ENCODE measurements around the gene SRA1. TPM values are rescaled to one million over a fixed set of nuclear protein-coding genes. Genes with fewer than 3 reads are reported as not detected.

Gene SRA1
- total RNA-seq, 1 experiment from 2014 or later, result 37.8 TPM

DNA sequence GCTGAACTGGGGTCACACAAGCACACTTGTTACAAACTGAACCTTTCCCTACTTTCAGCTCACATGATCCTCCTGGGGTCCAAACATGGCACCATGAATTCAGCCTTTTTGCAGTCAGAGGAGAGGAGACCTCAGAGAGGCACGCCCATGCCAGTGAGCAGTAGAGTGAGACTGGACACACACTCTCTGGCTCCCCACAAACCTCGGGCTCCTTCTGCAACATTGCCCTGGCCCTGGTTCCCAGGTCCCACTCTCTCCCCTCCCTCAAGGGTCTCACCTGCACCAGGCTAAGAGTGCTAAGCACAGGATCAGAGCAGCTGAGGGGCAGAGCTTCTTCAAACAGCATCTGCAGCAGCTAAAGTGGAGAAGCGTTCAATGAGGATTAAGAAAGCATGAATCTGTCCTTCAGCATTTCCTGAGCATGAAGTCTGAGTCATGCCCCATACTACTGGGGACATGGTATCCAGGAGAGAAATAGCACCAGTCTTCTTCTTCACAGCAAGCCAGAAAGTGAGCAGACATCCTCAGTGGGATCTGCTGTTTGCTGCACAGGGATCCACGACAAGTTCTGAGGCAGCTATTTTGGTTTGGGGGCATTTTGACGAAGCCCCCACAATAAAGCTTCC, 34.6 kb upstream of the SRA1 start:
- no peak overlapping the region for H3K27ac Mint-ChIP-seq
- H3K36me3 Mint-ChIP-seq, result no peaks in the 10 kb centered on the region
- no peak for ATAC-seq
- H3K4me3 Mint-ChIP-seq, result no peak overlapping the region
- no peak for DNase-seq (ENCODE audit: low spot score)
- H3K27me3 Mint-ChIP-seq (ENCODE audit: low read depth), result peaks cover 14% of the 10 kb centered on the region; the same call in 1 of the 2 replicates
- CTCF ChIA-PET, result no interaction called here
- no peaks in the 10 kb centered on the region; the same call in 1 of the 2 replicates for H3K9me3 Mint-ChIP-seq
- TF ChIP-seq NR1H2 (CRISPR knock-in tag; IDR thresholded peaks at IDR 0.05) (no peak), NR2C2 (CRISPR knock-in tag; IDR thresholded peaks at IDR 0.05) (no peak), RELA (CRISPR knock-in tag; IDR thresholded peaks at IDR 0.05; ENCODE audit: borderline replicate concordance) (no peak), SMAD3 (CRISPR knock-in tag; IDR thresholded peaks at IDR 0.05; ENCODE audit: borderline replicate concordance) (no peak), GRHL2 (CRISPR knock-in tag; IDR thresholded peaks at IDR 0.05; ENCODE audit: insufficient replicate concordance, severe bottlenecking) (no peak), OVOL2 (CRISPR knock-in tag; IDR thresholded peaks at IDR 0.05; ENCODE audit: borderline replicate concordance) (no peak)
- TF ChIP-seq, protein P1, sequence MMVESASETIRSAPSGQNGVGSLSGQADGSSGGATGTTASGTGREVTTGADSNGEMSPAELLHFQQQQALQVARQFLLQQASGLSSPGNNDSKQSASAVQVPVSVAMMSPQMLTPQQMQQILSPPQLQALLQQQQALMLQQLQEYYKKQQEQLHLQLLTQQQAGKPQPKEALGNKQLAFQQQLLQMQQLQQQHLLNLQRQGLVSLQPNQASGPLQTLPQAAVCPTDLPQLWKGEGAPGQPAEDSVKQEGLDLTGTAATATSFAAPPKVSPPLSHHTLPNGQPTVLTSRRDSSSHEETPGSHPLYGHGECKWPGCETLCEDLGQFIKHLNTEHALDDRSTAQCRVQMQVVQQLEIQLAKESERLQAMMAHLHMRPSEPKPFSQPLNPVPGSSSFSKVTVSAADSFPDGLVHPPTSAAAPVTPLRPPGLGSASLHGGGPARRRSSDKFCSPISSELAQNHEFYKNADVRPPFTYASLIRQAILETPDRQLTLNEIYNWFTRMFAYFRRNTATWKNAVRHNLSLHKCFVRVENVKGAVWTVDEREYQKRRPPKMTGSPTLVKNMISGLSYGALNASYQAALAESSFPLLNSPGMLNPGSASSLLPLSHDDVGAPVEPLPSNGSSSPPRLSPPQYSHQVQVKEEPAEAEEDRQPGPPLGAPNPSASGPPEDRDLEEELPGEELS (CRISPR knock-in tag; IDR thresholded peaks at IDR 0.05), result no peak
- TF ChIP-seq, protein P2, sequence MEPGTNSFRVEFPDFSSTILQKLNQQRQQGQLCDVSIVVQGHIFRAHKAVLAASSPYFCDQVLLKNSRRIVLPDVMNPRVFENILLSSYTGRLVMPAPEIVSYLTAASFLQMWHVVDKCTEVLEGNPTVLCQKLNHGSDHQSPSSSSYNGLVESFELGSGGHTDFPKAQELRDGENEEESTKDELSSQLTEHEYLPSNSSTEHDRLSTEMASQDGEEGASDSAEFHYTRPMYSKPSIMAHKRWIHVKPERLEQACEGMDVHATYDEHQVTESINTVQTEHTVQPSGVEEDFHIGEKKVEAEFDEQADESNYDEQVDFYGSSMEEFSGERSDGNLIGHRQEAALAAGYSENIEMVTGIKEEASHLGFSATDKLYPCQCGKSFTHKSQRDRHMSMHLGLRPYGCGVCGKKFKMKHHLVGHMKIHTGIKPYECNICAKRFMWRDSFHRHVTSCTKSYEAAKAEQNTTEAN (CRISPR knock-in tag; IDR thresholded peaks at IDR 0.05), result no peak
- TF ChIP-seq, protein P3, sequence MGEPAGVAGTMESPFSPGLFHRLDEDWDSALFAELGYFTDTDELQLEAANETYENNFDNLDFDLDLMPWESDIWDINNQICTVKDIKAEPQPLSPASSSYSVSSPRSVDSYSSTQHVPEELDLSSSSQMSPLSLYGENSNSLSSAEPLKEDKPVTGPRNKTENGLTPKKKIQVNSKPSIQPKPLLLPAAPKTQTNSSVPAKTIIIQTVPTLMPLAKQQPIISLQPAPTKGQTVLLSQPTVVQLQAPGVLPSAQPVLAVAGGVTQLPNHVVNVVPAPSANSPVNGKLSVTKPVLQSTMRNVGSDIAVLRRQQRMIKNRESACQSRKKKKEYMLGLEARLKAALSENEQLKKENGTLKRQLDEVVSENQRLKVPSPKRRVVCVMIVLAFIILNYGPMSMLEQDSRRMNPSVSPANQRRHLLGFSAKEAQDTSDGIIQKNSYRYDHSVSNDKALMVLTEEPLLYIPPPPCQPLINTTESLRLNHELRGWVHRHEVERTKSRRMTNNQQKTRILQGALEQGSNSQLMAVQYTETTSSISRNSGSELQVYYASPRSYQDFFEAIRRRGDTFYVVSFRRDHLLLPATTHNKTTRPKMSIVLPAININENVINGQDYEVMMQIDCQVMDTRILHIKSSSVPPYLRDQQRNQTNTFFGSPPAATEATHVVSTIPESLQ (CRISPR knock-in tag; IDR thresholded peaks at IDR 0.05), result no peak
- H3K4me1 Mint-ChIP-seq, result peaks cover 5% of the 10 kb centered on the region
- POLR2A ChIA-PET, result no interaction called here

DNA sequence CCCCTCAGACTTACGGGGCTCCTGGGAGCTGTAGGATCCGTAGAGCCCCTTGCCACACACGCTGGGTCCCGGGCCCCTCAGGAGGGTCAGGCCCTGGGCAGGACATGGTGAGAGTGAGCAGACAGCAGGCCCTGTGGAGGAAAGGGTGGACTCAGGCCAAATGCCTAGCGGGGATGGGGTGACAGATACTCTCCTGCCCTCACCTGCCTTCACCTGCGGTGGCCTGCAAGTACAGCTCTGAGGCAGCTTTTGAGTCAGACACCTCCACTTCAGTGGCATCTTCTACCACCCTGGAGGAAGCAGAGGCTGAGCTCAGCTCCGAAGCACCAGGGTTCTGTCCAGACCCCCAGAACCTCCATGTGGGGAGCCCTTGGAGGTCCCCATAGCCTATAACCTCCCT, 33.6 kb upstream of the SRA1 start:
- CTCF ChIA-PET, result interaction anchor here (0.5 to 1.5 kb wide), 2 partner anchors 44 to 233 kb away, joined by 3 to 4 read pairs; no protein-coding TSS in a partner anchor

More for the DNA sequence above, 33.6 kb upstream of the SRA1 start:
- no peak overlapping the region for H3K4me3 Mint-ChIP-seq
- peaks cover 17% of the 10 kb centered on the region for H3K27me3 Mint-ChIP-seq (ENCODE audit: low read depth)
- no peaks in the 10 kb centered on the region for H3K36me3 Mint-ChIP-seq
- TF ChIP-seq, protein P4, sequence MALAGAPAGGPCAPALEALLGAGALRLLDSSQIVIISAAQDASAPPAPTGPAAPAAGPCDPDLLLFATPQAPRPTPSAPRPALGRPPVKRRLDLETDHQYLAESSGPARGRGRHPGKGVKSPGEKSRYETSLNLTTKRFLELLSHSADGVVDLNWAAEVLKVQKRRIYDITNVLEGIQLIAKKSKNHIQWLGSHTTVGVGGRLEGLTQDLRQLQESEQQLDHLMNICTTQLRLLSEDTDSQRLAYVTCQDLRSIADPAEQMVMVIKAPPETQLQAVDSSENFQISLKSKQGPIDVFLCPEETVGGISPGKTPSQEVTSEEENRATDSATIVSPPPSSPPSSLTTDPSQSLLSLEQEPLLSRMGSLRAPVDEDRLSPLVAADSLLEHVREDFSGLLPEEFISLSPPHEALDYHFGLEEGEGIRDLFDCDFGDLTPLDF (CRISPR knock-in tag; IDR thresholded peaks at IDR 0.05), result no peak
- TF ChIP-seq, protein P5, sequence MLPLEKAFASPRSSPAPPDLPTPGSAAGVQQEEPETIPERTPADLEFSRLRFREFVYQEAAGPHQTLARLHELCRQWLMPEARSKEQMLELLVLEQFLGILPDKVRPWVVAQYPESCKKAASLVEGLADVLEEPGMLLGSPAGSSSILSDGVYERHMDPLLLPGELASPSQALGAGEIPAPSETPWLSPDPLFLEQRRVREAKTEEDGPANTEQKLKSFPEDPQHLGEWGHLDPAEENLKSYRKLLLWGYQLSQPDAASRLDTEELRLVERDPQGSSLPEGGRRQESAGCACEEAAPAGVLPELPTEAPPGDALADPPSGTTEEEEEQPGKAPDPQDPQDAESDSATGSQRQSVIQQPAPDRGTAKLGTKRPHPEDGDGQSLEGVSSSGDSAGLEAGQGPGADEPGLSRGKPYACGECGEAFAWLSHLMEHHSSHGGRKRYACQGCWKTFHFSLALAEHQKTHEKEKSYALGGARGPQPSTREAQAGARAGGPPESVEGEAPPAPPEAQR (CRISPR knock-in tag; IDR thresholded peaks at IDR 0.05), result no peak
- TF ChIP-seq, protein P6, sequence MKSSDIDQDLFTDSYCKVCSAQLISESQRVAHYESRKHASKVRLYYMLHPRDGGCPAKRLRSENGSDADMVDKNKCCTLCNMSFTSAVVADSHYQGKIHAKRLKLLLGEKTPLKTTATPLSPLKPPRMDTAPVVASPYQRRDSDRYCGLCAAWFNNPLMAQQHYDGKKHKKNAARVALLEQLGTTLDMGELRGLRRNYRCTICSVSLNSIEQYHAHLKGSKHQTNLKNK (CRISPR knock-in tag; IDR thresholded peaks at IDR 0.05), result no peak
- TF ChIP-seq, protein P7, sequence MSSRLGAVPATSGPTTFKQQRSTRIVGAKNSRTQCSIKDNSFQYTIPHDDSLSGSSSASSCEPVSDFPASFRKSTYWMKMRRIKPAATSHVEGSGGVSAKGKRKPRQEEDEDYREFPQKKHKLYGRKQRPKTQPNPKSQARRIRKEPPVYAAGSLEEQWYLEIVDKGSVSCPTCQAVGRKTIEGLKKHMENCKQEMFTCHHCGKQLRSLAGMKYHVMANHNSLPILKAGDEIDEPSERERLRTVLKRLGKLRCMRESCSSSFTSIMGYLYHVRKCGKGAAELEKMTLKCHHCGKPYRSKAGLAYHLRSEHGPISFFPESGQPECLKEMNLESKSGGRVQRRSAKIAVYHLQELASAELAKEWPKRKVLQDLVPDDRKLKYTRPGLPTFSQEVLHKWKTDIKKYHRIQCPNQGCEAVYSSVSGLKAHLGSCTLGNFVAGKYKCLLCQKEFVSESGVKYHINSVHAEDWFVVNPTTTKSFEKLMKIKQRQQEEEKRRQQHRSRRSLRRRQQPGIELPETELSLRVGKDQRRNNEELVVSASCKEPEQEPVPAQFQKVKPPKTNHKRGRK (CRISPR knock-in tag; IDR thresholded peaks at IDR 0.05; ENCODE audit: borderline replicate concordance), result no peak
- TF ChIP-seq, protein P8, sequence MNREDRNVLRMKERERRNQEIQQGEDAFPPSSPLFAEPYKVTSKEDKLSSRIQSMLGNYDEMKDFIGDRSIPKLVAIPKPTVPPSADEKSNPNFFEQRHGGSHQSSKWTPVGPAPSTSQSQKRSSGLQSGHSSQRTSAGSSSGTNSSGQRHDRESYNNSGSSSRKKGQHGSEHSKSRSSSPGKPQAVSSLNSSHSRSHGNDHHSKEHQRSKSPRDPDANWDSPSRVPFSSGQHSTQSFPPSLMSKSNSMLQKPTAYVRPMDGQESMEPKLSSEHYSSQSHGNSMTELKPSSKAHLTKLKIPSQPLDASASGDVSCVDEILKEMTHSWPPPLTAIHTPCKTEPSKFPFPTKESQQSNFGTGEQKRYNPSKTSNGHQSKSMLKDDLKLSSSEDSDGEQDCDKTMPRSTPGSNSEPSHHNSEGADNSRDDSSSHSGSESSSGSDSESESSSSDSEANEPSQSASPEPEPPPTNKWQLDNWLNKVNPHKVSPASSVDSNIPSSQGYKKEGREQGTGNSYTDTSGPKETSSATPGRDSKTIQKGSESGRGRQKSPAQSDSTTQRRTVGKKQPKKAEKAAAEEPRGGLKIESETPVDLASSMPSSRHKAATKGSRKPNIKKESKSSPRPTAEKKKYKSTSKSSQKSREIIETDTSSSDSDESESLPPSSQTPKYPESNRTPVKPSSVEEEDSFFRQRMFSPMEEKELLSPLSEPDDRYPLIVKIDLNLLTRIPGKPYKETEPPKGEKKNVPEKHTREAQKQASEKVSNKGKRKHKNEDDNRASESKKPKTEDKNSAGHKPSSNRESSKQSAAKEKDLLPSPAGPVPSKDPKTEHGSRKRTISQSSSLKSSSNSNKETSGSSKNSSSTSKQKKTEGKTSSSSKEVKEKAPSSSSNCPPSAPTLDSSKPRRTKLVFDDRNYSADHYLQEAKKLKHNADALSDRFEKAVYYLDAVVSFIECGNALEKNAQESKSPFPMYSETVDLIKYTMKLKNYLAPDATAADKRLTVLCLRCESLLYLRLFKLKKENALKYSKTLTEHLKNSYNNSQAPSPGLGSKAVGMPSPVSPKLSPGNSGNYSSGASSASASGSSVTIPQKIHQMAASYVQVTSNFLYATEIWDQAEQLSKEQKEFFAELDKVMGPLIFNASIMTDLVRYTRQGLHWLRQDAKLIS (CRISPR knock-in tag; IDR thresholded peaks at IDR 0.05; ENCODE audit: borderline replicate concordance), result no peak
- no peak for TF ChIP-seq ZNF671 (CRISPR knock-in tag; IDR thresholded peaks at IDR 0.05)
- ATAC-seq (no peak), DNase-seq (ENCODE audit: low spot score) (no peak)
- peaks cover 5% of the 10 kb centered on the region for H3K4me1 Mint-ChIP-seq
- POLR2A ChIA-PET, result no interaction called here
- no peaks in the 10 kb centered on the region; the same call in 1 of the 2 replicates for H3K9me3 Mint-ChIP-seq
- no peak overlapping the region for H3K27ac Mint-ChIP-seq
